ENCODE data around the gene ANKRD6. TPM values are rescaled to one million over a fixed set of nuclear protein-coding genes. Genes with fewer than 3 reads are reported as not detected.

ANKRD6 gene
- total RNA-seq, 1 experiment from 2014 or later = 20.5 TPM

GRCh38 chr6:89566008-89566800 lies 133.3 kb downstream of the ANKRD6 start:
- no peaks in the 10 kb centered on the region for H3K9me3 ChIP-seq
- H3K27ac Mint-ChIP-seq (ENCODE audit: unreplicated experiment) = no peak overlapping the region
- H3K27me3 ChIP-seq (replicated peaks; ENCODE audit: control insufficient read depth, insufficient read depth, low read length) = no peaks in the 10 kb centered on the region
- no peak overlapping the region for H3K4me3 ChIP-seq (ENCODE audit: low read depth, low read length)
- CTCF ChIA-PET = no interaction called here
- H3K9me3 Mint-ChIP-seq (ENCODE audit: unreplicated experiment) = no peaks in the 10 kb centered on the region
- intact Hi-C loops (cut with micrococcal nuclease; ENCODE audit: unreplicated experiment) = no loop called here
- H3K27me3 Mint-ChIP-seq (ENCODE audit: insufficient read depth, unreplicated experiment) = no peaks in the 10 kb centered on the region
- H3K4me1 Mint-ChIP-seq (ENCODE audit: low read depth, unreplicated experiment) = peaks cover 21% of the 10 kb centered on the region
- POLR2A ChIA-PET = no interaction called here
- TF ChIP-seq CTCF (IDR thresholded peaks at IDR 0.05; ENCODE audit: insufficient read depth in 1 of 2, low read depth in 1 of 2, low read length in 1 of 2, severe bottlenecking in 1 of 2, unreplicated experiment in 1 of 2) = no peak
- H3K4me3 Mint-ChIP-seq (ENCODE audit: unreplicated experiment) = no peak overlapping the region
- BruUV-seq (replicated peaks) = no TSS peak
- H3K36me3 ChIP-seq (ENCODE audit: control insufficient read depth, insufficient read depth, low read length) = no peaks in the 10 kb centered on the region
- peaks cover 6% of the 10 kb centered on the region for H3K36me3 Mint-ChIP-seq (ENCODE audit: insufficient read depth, unreplicated experiment)
- no peak for DNase-seq
- H3K4me1 ChIP-seq = peaks cover 18% of the 10 kb centered on the region

- Mint-ChIP-seq H3K27me3 (ENCODE audit: insufficient read depth, unreplicated experiment) (no peaks in the 10 kb centered on the region), H3K9me3 (ENCODE audit: unreplicated experiment) (no peaks in the 10 kb centered on the region), H3K27ac (ENCODE audit: unreplicated experiment) (no peak overlapping the region), H3K4me3 (ENCODE audit: unreplicated experiment) (no peak overlapping the region), H3K4me1 (ENCODE audit: low read depth, unreplicated experiment) (peaks cover 21% of the 10 kb centered on the region), H3K36me3 (ENCODE audit: insufficient read depth, unreplicated experiment) (peaks cover 6% of the 10 kb centered on the region)
- no TSS peak for BruUV-seq (replicated peaks)
- ChIA-PET CTCF (interaction anchor here (0.6 to 1.2 kb wide), 3 partner anchors 31 to 109 kb away, joined by 3 to 5 read pairs (median 3); no protein-coding TSS in a partner anchor), POLR2A (no interaction called here)
- no peaks in the 10 kb centered on the region for H3K36me3 ChIP-seq (ENCODE audit: control insufficient read depth, insufficient read depth, low read length)
- H3K27me3 ChIP-seq (replicated peaks; ENCODE audit: control insufficient read depth, insufficient read depth, low read length) = no peaks in the 10 kb centered on the region
- DNase-seq = no peak
- no peaks in the 10 kb centered on the region for H3K9me3 ChIP-seq
- H3K4me1 ChIP-seq = peaks cover 18% of the 10 kb centered on the region
- intact Hi-C loops (cut with micrococcal nuclease; ENCODE audit: unreplicated experiment) = loop anchor here (1.0 kb wide), 2 partner anchors 8 to 31 kb away; no protein-coding TSS in a partner anchor
- H3K4me3 ChIP-seq (ENCODE audit: low read depth, low read length) = no peak overlapping the region
- TF ChIP-seq CTCF (IDR thresholded peaks at IDR 0.05; ENCODE audit: insufficient read depth in 1 of 2, low read depth in 1 of 2, low read length in 1 of 2, severe bottlenecking in 1 of 2, unreplicated experiment in 1 of 2) = no peak
These were observed 134.1 kb downstream of the ANKRD6 start for GRCh38 chr6:89566930-89567629.

- H3K4me3 Mint-ChIP-seq (ENCODE audit: unreplicated experiment) = peak overlapping the region; percentile 41
- H3K27me3 Mint-ChIP-seq (ENCODE audit: insufficient read depth, unreplicated experiment) = no peaks in the 10 kb centered on the region
- Histone ChIP-seq H3K36me3 (ENCODE audit: control insufficient read depth, insufficient read depth, low read length) (no peaks in the 10 kb centered on the region), H3K9me3 (no peaks in the 10 kb centered on the region), H3K4me1 (peaks cover 18% of the 10 kb centered on the region), H3K4me3 (ENCODE audit: low read depth, low read length) (no peak overlapping the region), H3K27me3 (replicated peaks; ENCODE audit: control insufficient read depth, insufficient read depth, low read length) (no peaks in the 10 kb centered on the region)
- H3K4me1 Mint-ChIP-seq (ENCODE audit: low read depth, unreplicated experiment) = peaks cover 21% of the 10 kb centered on the region
- no TSS peak for BruUV-seq (replicated peaks)
- POLR2A ChIA-PET = no interaction called here
- H3K36me3 Mint-ChIP-seq (ENCODE audit: insufficient read depth, unreplicated experiment) = peaks cover 6% of the 10 kb centered on the region
- intact Hi-C loops (cut with micrococcal nuclease; ENCODE audit: unreplicated experiment) = loop anchor here (1.0 kb wide), 2 partner anchors 7 to 30 kb away; no protein-coding TSS in a partner anchor
- DNase-seq = peak; percentile 47 to 66
- H3K27ac Mint-ChIP-seq (ENCODE audit: unreplicated experiment) = no peak overlapping the region
- peak in 1 of 2 experiments; percentile 16 for TF ChIP-seq CTCF (IDR thresholded peaks at IDR 0.05; ENCODE audit: insufficient read depth in 1 of 2, low read depth in 1 of 2, low read length in 1 of 2, severe bottlenecking in 1 of 2, unreplicated experiment in 1 of 2)
- CTCF ChIA-PET = interaction anchor here (0.6 to 1.2 kb wide), 2 partner anchors 30 to 50 kb away, joined by 3 to 5 read pairs; no protein-coding TSS in a partner anchor
- no peaks in the 10 kb centered on the region for H3K9me3 Mint-ChIP-seq (ENCODE audit: unreplicated experiment)
These were observed 134.9 kb downstream of the ANKRD6 start for GRCh38 chr6:89567630-89568390.

Measured in Caco-2 (cell line).